GM12878 (cell line): Measurements from ENCODE around the gene SDCCAG8. TPM values are rescaled to one million over a fixed set of nuclear protein-coding genes. Genes with fewer than 3 reads are reported as not detected.

ENCODE experiments used
- ATAC-seq: fragments of 200-7000 bp; cut with Tn5 transposase; 3 replicates; pipeline ENCODE4 v1.9.1; 2020; ENCODE audit warnings: mild to moderate bottlenecking, moderate library complexity
- BruUV-seq: library from RNA; stranded (reverse); fragments of 400-500 nt; replicated peaks from 2 replicates; lab custom pipeline; 2021; lab: Mats Ljungman, UMichigan
- CTCF ChIA-PET: fragments of 300-600 bp; sonication (Branson Sonifier 250); formaldehyde crosslinking; extraction: SDS; loops from one replicate; lab custom pipeline; 2021; ENCODE audit warnings: inconsistent platforms; lab: Yijun Ruan, JAX
- POLR2A ChIA-PET: fragments of 350-600 bp; formaldehyde crosslinking; extraction: SDS; loops from one replicate; lab custom pipeline; 2021; ENCODE audit warnings: inconsistent platforms; lab: Charles Lee
- RAD21 ChIA-PET: fragments of 300-600 bp; sonication (Branson Sonifier 250); formaldehyde crosslinking; loops from one replicate; lab custom pipeline; 2023; ENCODE audit warnings: antibody characterized with exemption; ENCODE audit not compliant: unreplicated experiment; lab: Charles Lee
- SMC1A ChIA-PET: fragments of 300-600 bp; sonication (Branson Sonifier 250); formaldehyde crosslinking; loops from one replicate; lab custom pipeline; 2023; ENCODE audit not compliant: unreplicated experiment, uncharacterized antibody; lab: Charles Lee
- DNase-seq: peaks from one replicate; pipeline ENCODE4 v3.0.0-alpha.2; 2011; ENCODE audit warnings: low read depth, low spot score
- FAIRE-seq: peaks from 3 replicates; lab custom pipeline; 2011; peaks lifted over from hg19 to GRCh38; lab: Jason Lieb, UNC
- H2AFZ ChIP-seq: 2 replicates; pipeline ENCODE4 v1.6.0; 2011; ENCODE audit warnings: low read depth, low read length, control low read depth; ENCODE audit not compliant: control insufficient read depth
- H3K27ac ChIP-seq: 2 replicates; pipeline ENCODE4 v1.5.1; 2011; ENCODE audit warnings: control low read depth; ENCODE audit not compliant: control insufficient read depth, insufficient read depth
- H3K27me3 ChIP-seq, 2 experiments: replicated peaks in 1 of 2; 2 replicates each; pipeline versions ENCODE4 v1.6.0 to v1.6.1; 2011; ENCODE audit warnings: low read length in 1 of 2; ENCODE audit not compliant: control insufficient read depth in 2 of 2, insufficient read depth in 2 of 2
- H3K36me3 ChIP-seq, 2 experiments: 2 replicates each; pipeline ENCODE4 v1.5.1; 2011; ENCODE audit warnings: low read length in 1 of 2; ENCODE audit not compliant: control insufficient read depth in 2 of 2, insufficient read depth in 2 of 2
- H3K4me1 ChIP-seq: 2 replicates; pipeline ENCODE4 v1.6.1; 2011; ENCODE audit warnings: mild to moderate bottlenecking, low read length, moderate library complexity, mixed read lengths; ENCODE audit not compliant: control insufficient read depth, insufficient read depth
- H3K4me2 ChIP-seq: 2 replicates; pipeline ENCODE4 v1.6.0; 2011; ENCODE audit warnings: control low read depth; ENCODE audit not compliant: control insufficient read depth, insufficient read depth
- H3K4me3 ChIP-seq: fragments of 200-600 bp; sonication (generic); 2 replicates; pipeline ENCODE4 v1.5.1; 2016
- H3K79me2 ChIP-seq: 2 replicates; pipeline ENCODE4 v1.6.0; 2011; ENCODE audit warnings: low read length; ENCODE audit not compliant: control insufficient read depth, insufficient read depth
- H3K9ac ChIP-seq: 2 replicates; pipeline ENCODE4 v1.8.0; 2011; ENCODE audit warnings: low read length, control low read depth, mixed read lengths; ENCODE audit not compliant: control insufficient read depth, insufficient read depth
- H3K9me3 ChIP-seq: replicated peaks from 3 replicates; pipeline ENCODE4 v1.5.1; 2011; ENCODE audit warnings: mild to moderate bottlenecking, low read length; ENCODE audit not compliant: control insufficient read depth, insufficient read depth
- H4K20me1 ChIP-seq: 2 replicates; pipeline ENCODE4 v1.6.0; 2011; ENCODE audit not compliant: control insufficient read depth, insufficient read depth
- ATF7 ChIP-seq: fragments of 450-650 bp; IDR thresholded peaks from 2 replicates; pipeline ENCODE4 v1.6.1; 2016; ENCODE audit warnings: low read depth, mild to moderate bottlenecking
- CREM ChIP-seq: IDR thresholded peaks from 2 replicates; pipeline ENCODE4 v1.6.1; 2014; ENCODE audit warnings: antibody characterized with exemption, low read depth
- EP300 ChIP-seq, 2 experiments: fragments of 150-350 bp in 1 of 2; IDR thresholded peaks; 2 replicates each; pipeline ENCODE4 v1.6.1; 2011 to 2012; ENCODE audit warnings: low read depth in 2 of 2, low read length in 2 of 2, borderline replicate concordance in 1 of 2, improper control_type of control experiment in 1 of 2, inconsistent platforms in 1 of 2; ENCODE audit not compliant: control insufficient read depth in 1 of 2
- FOS ChIP-seq: IDR thresholded peaks from 3 replicates; pipeline ENCODE4 v1.6.1; 2011; ENCODE audit warnings: borderline replicate concordance; ENCODE audit not compliant: insufficient read length; ENCODE audit errors: extremely low read depth
- GABPA ChIP-seq: IDR thresholded peaks from 2 replicates; pipeline ENCODE4 v1.6.1; 2014; ENCODE audit warnings: antibody characterized with exemption, low read depth, mild to moderate bottlenecking, inconsistent platforms
- NR2C1 ChIP-seq: fragments of 450-650 bp; IDR thresholded peaks from 2 replicates; pipeline ENCODE4 v1.6.1; 2017; ENCODE audit warnings: antibody characterized with exemption, mild to moderate bottlenecking, moderate library complexity
- NR2F1 ChIP-seq: fragments of 450-650 bp; conservative IDR thresholded peaks from 2 replicates; pipeline ENCODE4 v1.6.1; 2017; ENCODE audit warnings: mild to moderate bottlenecking
- SREBF2 ChIP-seq: IDR thresholded peaks from 2 replicates; pipeline ENCODE4 v1.6.1; 2012; ENCODE audit warnings: mild to moderate bottlenecking, low read length
- WGBS: methylation state at CpG from one replicate; pipeline ENCODE4 v1.1.6; 2016; ENCODE audit warnings: low lambda C conversion rate; ENCODE audit not compliant: insufficient replicate concordance, insufficient coverage; ENCODE audit errors: missing lambda C conversion rate; 5-methylcytosine and 5-hydroxymethylcytosine counted together
- in situ Hi-C: fragments of 300-500 bp; cut with MboI; formaldehyde crosslinking; loops from 9 replicates; pipeline ENCODE4 v1.14.3; 2018; ENCODE audit warnings: mixed read lengths
- intact Hi-C: fragments of 100-400 bp; cut with micrococcal nuclease; formaldehyde crosslinking; loops from one replicate; pipeline ENCODE4 v1.14.2; 2022; ENCODE audit not compliant: unreplicated experiment
- polyA plus RNA-seq, 11 experiments: library from polyadenylated mRNA; depleted of rRNA in 4 of 11; unstranded in 6 of 11; stranded (reverse) in 5 of 11; fragments of >200 nt; fragmentation: Nextera tagmentation in 4 of 11; fragmentation: Illumina TruSeq in 1 of 11; extraction: Ambion mirVana in 4 of 11; extraction: Trizol in 1 of 11; gene quantifications; 1 replicate in 1 of 11; 2 replicates in 10 of 11; pipeline versions ENCODE4 v1.2.1 to v1.2.3, GENCODE V29; 2011 to 2016; ENCODE audit warnings: inconsistent platforms in 2 of 11, missing spikeins in 2 of 11, low read depth in 1 of 11
- total RNA-seq, 4 experiments: library from RNA; depleted of rRNA in 3 of 4; stranded (reverse); fragments of >200 nt in 3 of 4; fragmentation: Illumina TruSeq in 1 of 4; extraction: Trizol in 1 of 4; gene quantifications; 2 replicates each; pipeline versions ENCODE4 v1.2.1 to v1.2.3, GENCODE V29; 2013 to 2021
- TF ChIP-seq, protein P1 (sequence below): fragments of 450-650 bp; IDR thresholded peaks from 2 replicates; pipeline ENCODE4 v1.6.1; 2017; ENCODE audit warnings: mild to moderate bottlenecking
- TF ChIP-seq, protein P2 (sequence below): IDR thresholded peaks from 2 replicates; pipeline ENCODE4 v1.6.1; 2012; ENCODE audit warnings: low read length, inconsistent platforms
- TF ChIP-seq, protein P3 (sequence below): fragments of 450-650 bp; IDR thresholded peaks from 2 replicates; pipeline ENCODE4 v1.6.1; 2016; ENCODE audit warnings: mild to moderate bottlenecking, moderate library complexity, borderline replicate concordance

Gene SDCCAG8
- total and polyA plus RNA-seq, 10 of the 15 experiments (the other 5 are each of a cell fraction or from before 2014, with no cell fraction given): 15.0 to 25.6 (median 20.6) TPM

DNA sequence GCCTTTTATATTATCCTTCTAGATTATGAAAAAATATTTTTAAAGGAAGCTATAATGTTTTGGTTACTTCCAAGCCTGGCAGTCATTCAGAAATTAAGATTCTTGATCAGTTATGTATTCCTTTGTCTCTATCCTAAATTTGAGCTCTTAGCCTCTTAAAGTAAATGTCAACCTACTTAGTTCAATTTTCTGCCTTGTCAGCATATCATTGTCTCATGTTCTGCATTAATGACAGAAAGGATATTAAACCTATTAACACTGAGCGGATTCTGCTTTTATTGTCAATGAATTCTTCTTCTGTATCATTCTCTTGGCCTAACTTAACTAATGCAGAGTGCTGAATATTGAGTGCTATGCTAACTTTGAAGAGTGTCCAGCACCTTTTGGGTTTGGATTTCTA, 56.0 kb downstream of the SDCCAG8 start:
- Histone ChIP-seq H3K4me1 (peaks cover 32% of the 10 kb centered on the region), H2AFZ (no peak overlapping the region), H3K79me2 (no peaks in the 10 kb centered on the region), H3K27me3 (no peaks in the 10 kb centered on the region), H3K36me3 (peaks cover 0 to 6% of the 10 kb centered on the region in 2 experiments; a peak in 1 of 4 replicates), H3K9me3 (no peaks in the 10 kb centered on the region), H3K27ac (no peak overlapping the region), H3K4me2 (no peak overlapping the region), H3K9ac (no peak overlapping the region), H4K20me1 (no peaks in the 10 kb centered on the region), H3K4me3 (no peak overlapping the region)
- DNase-seq (no peak), FAIRE-seq (no peak), ATAC-seq (no peak)
- in situ Hi-C loops (loop anchor here (25.0 kb wide), 1 partner anchor 525 kb away; no protein-coding TSS in a partner anchor), intact Hi-C loops (no loop called here)
- 100% methylated on average over 1 of the region's 1 CpG for WGBS
- TF ChIP-seq, protein P1, sequence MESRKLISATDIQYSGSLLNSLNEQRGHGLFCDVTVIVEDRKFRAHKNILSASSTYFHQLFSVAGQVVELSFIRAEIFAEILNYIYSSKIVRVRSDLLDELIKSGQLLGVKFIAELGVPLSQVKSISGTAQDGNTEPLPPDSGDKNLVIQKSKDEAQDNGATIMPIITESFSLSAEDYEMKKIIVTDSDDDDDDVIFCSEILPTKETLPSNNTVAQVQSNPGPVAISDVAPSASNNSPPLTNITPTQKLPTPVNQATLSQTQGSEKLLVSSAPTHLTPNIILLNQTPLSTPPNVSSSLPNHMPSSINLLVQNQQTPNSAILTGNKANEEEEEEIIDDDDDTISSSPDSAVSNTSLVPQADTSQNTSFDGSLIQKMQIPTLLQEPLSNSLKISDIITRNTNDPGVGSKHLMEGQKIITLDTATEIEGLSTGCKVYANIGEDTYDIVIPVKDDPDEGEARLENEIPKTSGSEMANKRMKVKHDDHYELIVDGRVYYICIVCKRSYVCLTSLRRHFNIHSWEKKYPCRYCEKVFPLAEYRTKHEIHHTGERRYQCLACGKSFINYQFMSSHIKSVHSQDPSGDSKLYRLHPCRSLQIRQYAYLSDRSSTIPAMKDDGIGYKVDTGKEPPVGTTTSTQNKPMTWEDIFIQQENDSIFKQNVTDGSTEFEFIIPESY: no peak
- TF ChIP-seq NR2F1: no peak
- TF ChIP-seq NR2C1: no peak
- TF ChIP-seq ATF7: no peak
- TF ChIP-seq FOS: no peak
- no peak for TF ChIP-seq GABPA
- no peak for TF ChIP-seq CREM
- TF ChIP-seq, protein P2, sequence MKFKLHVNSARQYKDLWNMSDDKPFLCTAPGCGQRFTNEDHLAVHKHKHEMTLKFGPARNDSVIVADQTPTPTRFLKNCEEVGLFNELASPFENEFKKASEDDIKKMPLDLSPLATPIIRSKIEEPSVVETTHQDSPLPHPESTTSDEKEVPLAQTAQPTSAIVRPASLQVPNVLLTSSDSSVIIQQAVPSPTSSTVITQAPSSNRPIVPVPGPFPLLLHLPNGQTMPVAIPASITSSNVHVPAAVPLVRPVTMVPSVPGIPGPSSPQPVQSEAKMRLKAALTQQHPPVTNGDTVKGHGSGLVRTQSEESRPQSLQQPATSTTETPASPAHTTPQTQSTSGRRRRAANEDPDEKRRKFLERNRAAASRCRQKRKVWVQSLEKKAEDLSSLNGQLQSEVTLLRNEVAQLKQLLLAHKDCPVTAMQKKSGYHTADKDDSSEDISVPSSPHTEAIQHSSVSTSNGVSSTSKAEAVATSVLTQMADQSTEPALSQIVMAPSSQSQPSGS: no peak
- TF ChIP-seq, protein P3, sequence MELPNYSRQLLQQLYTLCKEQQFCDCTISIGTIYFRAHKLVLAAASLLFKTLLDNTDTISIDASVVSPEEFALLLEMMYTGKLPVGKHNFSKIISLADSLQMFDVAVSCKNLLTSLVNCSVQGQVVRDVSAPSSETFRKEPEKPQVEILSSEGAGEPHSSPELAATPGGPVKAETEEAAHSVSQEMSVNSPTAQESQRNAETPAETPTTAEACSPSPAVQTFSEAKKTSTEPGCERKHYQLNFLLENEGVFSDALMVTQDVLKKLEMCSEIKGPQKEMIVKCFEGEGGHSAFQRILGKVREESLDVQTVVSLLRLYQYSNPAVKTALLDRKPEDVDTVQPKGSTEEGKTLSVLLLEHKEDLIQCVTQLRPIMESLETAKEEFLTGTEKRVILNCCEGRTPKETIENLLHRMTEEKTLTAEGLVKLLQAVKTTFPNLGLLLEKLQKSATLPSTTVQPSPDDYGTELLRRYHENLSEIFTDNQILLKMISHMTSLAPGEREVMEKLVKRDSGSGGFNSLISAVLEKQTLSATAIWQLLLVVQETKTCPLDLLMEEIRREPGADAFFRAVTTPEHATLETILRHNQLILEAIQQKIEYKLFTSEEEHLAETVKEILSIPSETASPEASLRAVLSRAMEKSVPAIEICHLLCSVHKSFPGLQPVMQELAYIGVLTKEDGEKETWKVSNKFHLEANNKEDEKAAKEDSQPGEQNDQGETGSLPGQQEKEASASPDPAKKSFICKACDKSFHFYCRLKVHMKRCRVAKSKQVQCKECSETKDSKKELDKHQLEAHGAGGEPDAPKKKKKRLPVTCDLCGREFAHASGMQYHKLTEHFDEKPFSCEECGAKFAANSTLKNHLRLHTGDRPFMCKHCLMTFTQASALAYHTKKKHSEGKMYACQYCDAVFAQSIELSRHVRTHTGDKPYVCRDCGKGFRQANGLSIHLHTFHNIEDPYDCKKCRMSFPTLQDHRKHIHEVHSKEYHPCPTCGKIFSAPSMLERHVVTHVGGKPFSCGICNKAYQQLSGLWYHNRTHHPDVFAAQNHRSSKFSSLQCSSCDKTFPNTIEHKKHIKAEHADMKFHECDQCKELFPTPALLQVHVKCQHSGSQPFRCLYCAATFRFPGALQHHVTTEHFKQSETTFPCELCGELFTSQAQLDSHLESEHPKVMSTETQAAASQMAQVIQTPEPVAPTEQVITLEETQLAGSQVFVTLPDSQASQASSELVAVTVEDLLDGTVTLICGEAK: no peak
- no peak for TF ChIP-seq EP300 (IDR thresholded peaks at IDR 0.05; ENCODE audit: borderline replicate concordance in 1 of 2, control insufficient read depth in 1 of 2, low read depth in 2 of 2, low read length in 2 of 2)
- TF ChIP-seq SREBF2: no peak
- BruUV-seq: no TSS peak
- ChIA-PET CTCF (interaction anchor here (0.9 kb wide), 1 partner anchor 36 kb away, joined by 3 read pairs; no protein-coding TSS in a partner anchor), RAD21 (interaction anchor here (1.0 kb wide), 2 partner anchors 56 to 57 kb away, joined by 3 read pairs; partner anchors contain the start of gene SDCCAG8), SMC1A (no interaction called here), POLR2A (no interaction called here)
